Breast epithelium (tissue), 3 donors: ENCODE data around the gene SLC22A23.

Source experiments
- POLR2A ChIP-seq: fragments of 450-650 bp; IDR thresholded peaks from one replicate; pipeline ENCODE4 v1.6.1; 2016; ENCODE audit warnings: antibody characterized with exemption, mild to moderate bottlenecking, moderate library complexity
- POLR2AphosphoS5 ChIP-seq, 3 donors: sonication (generic); formaldehyde crosslinking; IDR thresholded peaks; one replicate each; pipeline ENCODE4 v1.6.1; 2017; ENCODE audit warnings: antibody characterized with exemption in 3 of 3
- TF ChIP-seq, protein P1 (sequence below), 3 donors: fragments of 450-650 bp; IDR thresholded peaks; one replicate each; pipeline ENCODE4 v1.5.1; 2016 to 2017; ENCODE audit warnings: antibody characterized with exemption in 3 of 3, mild to moderate bottlenecking in 3 of 3, moderate library complexity in 3 of 3

DNA sequence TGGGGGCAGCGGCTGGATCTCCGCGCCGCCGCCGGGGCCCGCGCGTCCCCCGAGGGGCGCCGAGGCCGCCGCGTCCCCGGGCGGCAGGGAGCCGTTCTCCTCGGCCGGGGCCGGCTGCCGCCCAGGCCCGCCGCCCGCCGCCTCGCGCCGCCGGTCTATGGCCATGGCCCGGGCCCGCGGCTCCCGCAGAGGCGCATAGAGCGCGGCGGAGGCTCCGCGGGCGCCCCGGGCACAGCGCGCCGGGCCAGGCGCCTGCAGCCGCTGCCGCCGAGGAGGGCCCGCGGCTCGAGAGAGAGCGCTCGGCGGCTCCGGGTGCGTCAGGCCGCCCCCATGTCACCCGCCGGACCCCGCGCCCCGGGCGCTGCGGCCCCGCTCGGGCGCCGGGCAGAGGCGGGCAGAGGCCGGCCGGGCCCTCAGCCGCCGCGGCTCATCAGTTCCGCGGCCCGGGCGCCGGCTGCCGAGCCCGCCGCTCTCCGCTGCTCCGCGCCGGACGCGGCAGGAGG, 404 bp downstream of the SLC22A23 start:
- TF ChIP-seq POLR2AphosphoS5 (IDR thresholded peaks at IDR 0.05) = no peak
- no peak for TF ChIP-seq POLR2A
- TF ChIP-seq, protein P1, sequence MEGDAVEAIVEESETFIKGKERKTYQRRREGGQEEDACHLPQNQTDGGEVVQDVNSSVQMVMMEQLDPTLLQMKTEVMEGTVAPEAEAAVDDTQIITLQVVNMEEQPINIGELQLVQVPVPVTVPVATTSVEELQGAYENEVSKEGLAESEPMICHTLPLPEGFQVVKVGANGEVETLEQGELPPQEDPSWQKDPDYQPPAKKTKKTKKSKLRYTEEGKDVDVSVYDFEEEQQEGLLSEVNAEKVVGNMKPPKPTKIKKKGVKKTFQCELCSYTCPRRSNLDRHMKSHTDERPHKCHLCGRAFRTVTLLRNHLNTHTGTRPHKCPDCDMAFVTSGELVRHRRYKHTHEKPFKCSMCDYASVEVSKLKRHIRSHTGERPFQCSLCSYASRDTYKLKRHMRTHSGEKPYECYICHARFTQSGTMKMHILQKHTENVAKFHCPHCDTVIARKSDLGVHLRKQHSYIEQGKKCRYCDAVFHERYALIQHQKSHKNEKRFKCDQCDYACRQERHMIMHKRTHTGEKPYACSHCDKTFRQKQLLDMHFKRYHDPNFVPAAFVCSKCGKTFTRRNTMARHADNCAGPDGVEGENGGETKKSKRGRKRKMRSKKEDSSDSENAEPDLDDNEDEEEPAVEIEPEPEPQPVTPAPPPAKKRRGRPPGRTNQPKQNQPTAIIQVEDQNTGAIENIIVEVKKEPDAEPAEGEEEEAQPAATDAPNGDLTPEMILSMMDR (IDR thresholded peaks at IDR 0.05) = no peak
